ACHN (cell line): ENCODE data around the gene PALM.
"Not testable (repeated sequence)": the region's sequence is repeated elsewhere in the genome, so short reads cannot be mapped to it uniquely, and the experiment has no call there.

Experiments
- DNase-seq: peaks from one replicate; pipeline ENCODE4 v3.0.0-alpha.2; 2015
- in situ Hi-C: cut with HindIII; loops from 2 replicates; pipeline ENCODE4 v1.10.0; 2017; ENCODE audit warnings: low sequenced_read_pairs, low pct_ligation_motif_present, low pct_unique_long_range_greater_than_20kb

Gene PALM

DNA sequence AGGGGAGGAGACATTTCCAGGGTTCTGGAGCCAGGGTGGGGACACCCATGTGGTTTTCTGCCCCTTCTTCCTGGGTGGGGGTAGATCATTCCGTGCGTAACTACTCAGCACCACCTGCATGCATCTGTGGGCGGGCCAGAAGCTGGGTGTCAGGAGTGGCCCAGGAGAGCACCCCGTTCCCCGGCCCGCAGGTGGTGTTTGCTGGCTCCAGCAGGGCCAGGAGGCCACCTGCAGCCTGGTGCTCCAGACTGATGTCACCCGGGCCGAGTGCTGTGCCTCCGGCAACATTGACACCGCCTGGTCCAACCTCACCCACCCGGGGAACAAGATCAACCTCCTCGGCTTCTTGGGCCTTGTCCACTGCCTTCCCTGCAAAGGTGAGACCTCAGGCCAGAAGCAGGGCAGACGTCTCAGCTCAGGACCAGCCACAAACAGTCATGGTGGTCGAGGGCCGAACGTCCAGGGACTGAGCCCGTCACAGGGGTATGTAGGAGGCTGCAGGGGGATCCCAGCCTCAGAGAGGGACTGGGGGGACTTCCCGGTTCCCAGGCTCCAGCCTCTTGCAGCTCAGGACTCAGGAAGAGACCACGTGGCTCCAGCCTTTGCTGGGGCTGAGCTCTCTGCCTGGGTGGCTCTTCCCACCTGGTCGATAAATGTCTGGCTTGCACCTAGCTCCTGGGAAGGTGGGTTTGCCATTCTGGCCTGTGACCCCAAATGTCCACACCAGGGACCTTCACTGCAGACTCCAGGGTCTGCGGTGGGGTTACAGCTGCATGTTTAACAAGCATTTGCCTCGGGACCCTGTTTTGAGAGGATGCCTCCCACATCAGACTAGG lies 30.9 kb upstream of the PALM start:
- no peak for DNase-seq
- in situ Hi-C loops, result no loop called here

- in situ Hi-C loops, result no loop called here
- no peak for DNase-seq
Measured at GRCh38 chr19:678791-679388, 29.8 kb upstream of the PALM start.

DNA sequence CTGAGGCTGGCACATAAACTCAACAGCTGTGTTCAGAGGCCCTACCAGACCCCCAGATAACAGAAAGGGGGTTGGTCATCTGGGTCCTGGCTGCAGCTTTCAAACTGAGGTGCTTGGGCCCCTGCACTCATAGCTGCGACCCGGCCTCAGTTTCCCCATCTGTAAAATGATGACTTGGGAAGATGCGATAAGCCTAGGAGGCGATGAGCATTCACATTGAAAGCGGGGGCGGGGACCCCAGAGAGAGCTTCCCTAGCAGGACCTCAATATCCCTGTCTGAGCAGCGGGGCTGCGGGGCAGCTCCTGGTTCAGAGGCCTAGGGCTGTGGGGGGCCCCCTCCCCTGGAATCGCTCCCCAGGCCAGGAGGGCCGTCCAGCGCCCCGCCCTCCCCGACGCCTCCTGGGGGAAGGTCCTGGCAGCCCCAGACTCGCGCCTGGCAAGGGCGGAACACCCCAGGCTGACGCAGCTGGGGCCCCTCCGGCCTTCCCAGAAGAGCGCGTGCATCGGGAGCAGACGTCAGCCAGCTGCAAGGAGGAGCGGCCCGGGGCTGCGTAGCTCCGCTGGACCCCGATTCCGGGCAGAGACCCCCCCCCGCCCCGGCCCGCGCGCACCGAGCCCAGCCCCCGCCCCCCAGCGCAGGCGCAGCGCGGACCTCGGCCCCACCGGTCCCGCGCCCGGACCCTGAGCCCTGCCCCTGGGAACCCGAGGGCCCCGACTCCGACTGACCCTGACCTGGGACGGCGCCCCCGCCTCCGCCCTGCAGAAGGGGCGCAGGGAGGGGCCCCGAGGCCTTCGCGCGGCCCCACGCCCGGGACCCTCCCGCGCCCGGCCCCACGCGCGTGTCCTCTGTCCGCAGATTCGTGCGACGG lies 29.1 kb upstream of the PALM start:
- peak; percentile 67 for DNase-seq
- in situ Hi-C loops, result no loop called here

- peak; percentile 92 for DNase-seq
Measured at GRCh38 chr19:680287-681028, 28.3 kb upstream of the PALM start.

GRCh38 chr19:681029-682019 lies 27.4 kb upstream of the PALM start:
- peak; percentile 81 for DNase-seq
- in situ Hi-C loops, result no loop called here

More at GRCh38 chr19:680287-681028, 28.3 kb upstream of the PALM start:
- in situ Hi-C loops, result no loop called here

- DNase-seq, result no peak
- in situ Hi-C loops, result no loop called here
Measured at GRCh38 chr19:682678-683320, 25.9 kb upstream of the PALM start.

DNA sequence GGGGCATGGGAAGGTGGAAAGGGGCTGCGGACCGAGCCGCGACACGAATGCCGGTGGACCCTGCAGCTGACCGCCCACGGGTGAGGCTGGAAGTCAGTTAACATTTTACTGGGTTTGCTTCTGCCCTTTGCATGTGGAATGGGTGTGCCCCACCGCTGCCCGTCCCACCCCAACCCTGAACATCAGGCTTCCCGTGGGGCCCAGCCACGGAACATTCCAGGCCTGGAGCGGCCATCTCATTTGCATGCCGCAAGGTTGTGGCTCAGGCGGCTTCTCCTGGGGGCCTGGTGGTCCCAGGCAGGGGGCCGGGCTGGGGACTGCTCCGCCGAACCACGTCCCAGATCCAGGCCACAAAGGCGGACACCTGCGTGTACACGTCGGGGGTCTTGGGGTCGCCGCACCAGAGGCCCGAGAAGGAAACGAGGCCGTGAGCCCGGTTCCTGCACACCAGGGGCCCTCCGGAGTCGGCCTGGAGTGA lies 23.2 kb upstream of the PALM start:
- in situ Hi-C loops, result no loop called here
- no peak for DNase-seq

- in situ Hi-C loops, result no loop called here
Measured at GRCh38 chr19:686589-687297, 22.0 kb upstream of the PALM start.

GRCh38 chr19:687569-688166 lies 21.1 kb upstream of the PALM start:
- no peak for DNase-seq
- in situ Hi-C loops, result no loop called here

More at GRCh38 chr19:686589-687297, 22.0 kb upstream of the PALM start:
- no peak for DNase-seq

DNA sequence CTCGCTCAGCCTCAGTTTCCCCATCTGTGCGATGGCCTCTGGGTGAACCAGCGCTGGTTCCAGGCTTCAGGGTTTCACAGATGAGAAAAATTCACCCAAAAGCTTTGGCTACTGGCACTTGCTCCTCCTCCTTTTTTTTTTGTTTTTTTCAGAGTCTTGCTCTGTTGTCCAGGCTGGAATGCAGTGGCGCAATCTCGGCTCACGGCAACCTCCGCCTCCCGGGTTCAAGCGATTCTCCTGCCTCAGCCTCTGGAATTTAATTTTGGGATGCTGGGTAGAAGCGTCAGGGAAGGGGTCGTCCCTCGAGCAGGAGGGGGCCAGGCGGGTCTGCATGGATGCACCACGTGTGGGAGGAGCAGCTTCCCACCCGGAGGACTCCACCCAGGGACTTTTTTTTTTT lies 20.5 kb upstream of the PALM start:
- no peak for DNase-seq
- in situ Hi-C loops, result no loop called here

- in situ Hi-C loops, result no loop called here
- no peak for DNase-seq
Measured at GRCh38 chr19:688992-689391, 19.7 kb upstream of the PALM start.

DNA sequence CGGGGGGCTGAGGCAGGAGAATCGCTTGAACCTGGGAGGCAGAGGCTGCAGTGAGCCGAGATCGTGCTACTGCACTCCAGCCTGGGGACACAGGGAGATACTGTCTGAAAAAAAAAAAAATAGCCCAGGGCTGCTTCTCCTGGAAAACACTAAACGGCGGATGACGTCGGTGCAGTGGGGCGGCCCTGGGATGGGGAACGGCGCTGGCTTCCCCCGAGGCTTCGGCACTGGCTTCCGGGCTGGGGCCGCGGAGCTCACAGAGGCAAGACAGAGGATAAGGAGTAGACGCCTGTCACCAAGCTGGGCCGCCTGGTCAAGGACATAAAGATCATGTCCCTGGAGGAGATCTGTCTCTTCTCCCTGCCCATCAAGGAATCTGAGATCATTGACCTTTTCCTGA lies 18.5 kb upstream of the PALM start:
- no peak for DNase-seq
- in situ Hi-C loops, result no loop called here

GRCh38 chr19:694481-695351 lies 14.0 kb upstream of the PALM start:
- in situ Hi-C loops, result no loop called here
- no peak for DNase-seq

- in situ Hi-C loops, result no loop called here
- DNase-seq, result no peak
Measured at GRCh38 chr19:695352-695949, 13.3 kb upstream of the PALM start, which contains the start of gene PRSS57. PRSS57 (minus strand) TSS chr19:695452; CDS start chr19:695430, 22 bp downstream.

DNA sequence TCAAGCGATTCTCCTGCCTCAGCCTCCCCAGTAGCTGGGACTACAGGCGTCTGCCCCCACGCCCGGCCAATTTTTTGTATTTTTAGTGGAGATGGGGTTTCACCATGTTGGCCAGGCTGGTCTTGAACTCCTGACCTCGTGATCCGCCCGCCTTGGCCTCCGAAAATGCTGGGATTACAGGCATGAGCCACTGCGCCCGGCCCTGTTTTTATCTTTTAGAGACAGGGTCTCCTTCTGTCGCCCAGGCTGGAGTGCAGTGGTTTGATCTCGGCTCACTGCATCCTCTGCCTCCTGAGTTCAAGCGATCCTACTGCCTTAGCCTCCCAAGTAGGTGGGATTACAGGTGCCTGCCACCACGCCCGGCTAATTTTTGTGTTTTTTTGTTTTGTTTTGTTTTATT lies 10.2 kb upstream of the PALM start:
- in situ Hi-C loops, DNase-seq: not testable (repeated sequence)
